ENCODE measurements around the gene FYCO1. TPM values are rescaled to one million over a fixed set of nuclear protein-coding genes. Genes with fewer than 3 reads are reported as not detected.

FYCO1 gene
- total RNA-seq, 6 experiments from 2014 or later: 20.8 to 30.7 (median 27.2) TPM

- no peaks in the 10 kb centered on the region for H3K9me3 Mint-ChIP-seq
- H3K27ac Mint-ChIP-seq: no peak overlapping the region
- no peak for DNase-seq
- no peak for TF ChIP-seq CTCF (IDR thresholded peaks at IDR 0.05)
- peaks cover 59% of the 10 kb centered on the region for H3K36me3 Mint-ChIP-seq (ENCODE audit: low read depth)
- H3K4me3 Mint-ChIP-seq: no peak overlapping the region
- H3K4me1 Mint-ChIP-seq (ENCODE audit: low read depth): peaks cover 17% of the 10 kb centered on the region
- no peaks in the 10 kb centered on the region; the same call in none of the 2 replicates for H3K27me3 Mint-ChIP-seq (ENCODE audit: insufficient read depth)
Observed at GRCh38 chr3:45953536-45953935, 42.1 kb downstream of the FYCO1 start.

GRCh38 chr3:45952456-45952855 is 43.2 kb downstream of the FYCO1 start:
- Mint-ChIP-seq H3K4me1 (ENCODE audit: low read depth) (peaks cover 27% of the 10 kb centered on the region), H3K36me3 (ENCODE audit: low read depth) (peaks cover 55% of the 10 kb centered on the region), H3K27ac (no peak overlapping the region), H3K27me3 (ENCODE audit: insufficient read depth) (no peaks in the 10 kb centered on the region; the same call in 1 of the 2 replicates), H3K9me3 (no peaks in the 10 kb centered on the region), H3K4me3 (no peak overlapping the region)
- no peak for TF ChIP-seq CTCF (IDR thresholded peaks at IDR 0.05)
- DNase-seq: no peak

GRCh38 chr3:45951946-45952345 is 43.7 kb downstream of the FYCO1 start:
- no peak overlapping the region for H3K27ac Mint-ChIP-seq

GRCh38 chr3:45950686-45951600 is 44.7 kb downstream of the FYCO1 start:
- H3K9me3 Mint-ChIP-seq: no peaks in the 10 kb centered on the region
- H3K27me3 Mint-ChIP-seq (ENCODE audit: insufficient read depth): no peaks in the 10 kb centered on the region; the same call in 1 of the 2 replicates
- no peak for DNase-seq
- no peak overlapping the region for H3K27ac Mint-ChIP-seq
- peaks cover 42% of the 10 kb centered on the region for H3K4me1 Mint-ChIP-seq (ENCODE audit: low read depth)
- H3K36me3 Mint-ChIP-seq (ENCODE audit: low read depth): peaks cover 62% of the 10 kb centered on the region
- no peak for TF ChIP-seq CTCF (IDR thresholded peaks at IDR 0.05)
- no peak overlapping the region for H3K4me3 Mint-ChIP-seq

More at GRCh38 chr3:45951946-45952345, 43.7 kb downstream of the FYCO1 start:
- H3K36me3 Mint-ChIP-seq (ENCODE audit: low read depth): peaks cover 57% of the 10 kb centered on the region
- TF ChIP-seq CTCF (IDR thresholded peaks at IDR 0.05): no peak
- no peak overlapping the region for H3K4me3 Mint-ChIP-seq
- no peaks in the 10 kb centered on the region; the same call in 1 of the 2 replicates for H3K27me3 Mint-ChIP-seq (ENCODE audit: insufficient read depth)
- peaks cover 32% of the 10 kb centered on the region for H3K4me1 Mint-ChIP-seq (ENCODE audit: low read depth)
- H3K9me3 Mint-ChIP-seq: no peaks in the 10 kb centered on the region
- no peak for DNase-seq

- peaks cover 44% of the 10 kb centered on the region for H3K4me1 Mint-ChIP-seq (ENCODE audit: low read depth)
- H3K4me3 Mint-ChIP-seq: no peak overlapping the region
- H3K27ac Mint-ChIP-seq: no peak overlapping the region
- no peak for DNase-seq
- no peaks in the 10 kb centered on the region for H3K9me3 Mint-ChIP-seq
- peaks cover 62% of the 10 kb centered on the region for H3K36me3 Mint-ChIP-seq (ENCODE audit: low read depth)
- TF ChIP-seq CTCF (IDR thresholded peaks at IDR 0.05): no peak
- H3K27me3 Mint-ChIP-seq (ENCODE audit: insufficient read depth): peaks cover 1% of the 10 kb centered on the region; the same call in 1 of the 2 replicates
Observed at GRCh38 chr3:45950131-45950530, 45.5 kb downstream of the FYCO1 start.

Data from HFFc6 (cell line).